Chondrocyte (in vitro differentiated cells): ENCODE results near the gene RBMX2. TPM values are rescaled to one million over a fixed set of nuclear protein-coding genes. Genes with fewer than 3 reads are reported as not detected.

ENCODE experiments used
- DNase-seq: peaks from one replicate; pipeline ENCODE4 v3.0.0; 2021; ENCODE audit warnings: mixed read lengths, low spot score
- H3K27ac Mint-ChIP-seq: one replicate; pipeline ENCODE4 v1.8.0; 2021; ENCODE audit warnings: mild to moderate bottlenecking, moderate library complexity, mixed read lengths; ENCODE audit not compliant: unreplicated experiment
- H3K27me3 Mint-ChIP-seq: 2 replicates; pipeline ENCODE4 v1.8.0; 2021; ENCODE audit warnings: low read depth, mixed read lengths
- H3K36me3 Mint-ChIP-seq: 2 replicates; pipeline ENCODE4 v1.8.0; 2021; ENCODE audit warnings: low read depth, mixed read lengths
- H3K4me1 Mint-ChIP-seq: 2 replicates; pipeline ENCODE4 v1.8.0; 2021; ENCODE audit warnings: low read depth, mild to moderate bottlenecking, mixed read lengths
- H3K4me3 Mint-ChIP-seq: one replicate; pipeline ENCODE4 v1.8.0; 2021; ENCODE audit warnings: mild to moderate bottlenecking, moderate library complexity, mixed read lengths; ENCODE audit not compliant: unreplicated experiment
- H3K9me3 Mint-ChIP-seq: 2 replicates; pipeline ENCODE4 v1.8.0; 2021; ENCODE audit warnings: low read depth, mixed read lengths
- CTCF ChIP-seq: fragments of 200-600 bp; sonication (generic); IDR thresholded peaks from 2 replicates; pipeline ENCODE4 v1.5.0; 2021; ENCODE audit warnings: antibody characterized with exemption, mild to moderate bottlenecking, moderate library complexity
- total RNA-seq: library from RNA; stranded (reverse); gene quantifications from 3 replicates; pipeline ENCODE4 v1.2.1, GENCODE V29; 2021

Gene RBMX2
- total RNA-seq, 1 donor from 2014 or later = 16.3 TPM

GRCh38 chrX:130444641-130445336, 43.0 kb downstream of the RBMX2 start:
- no peak for TF ChIP-seq CTCF
- no peak for DNase-seq
- H3K4me1 Mint-ChIP-seq = no peaks in the 10 kb centered on the region
- H3K4me3 Mint-ChIP-seq = no peak overlapping the region
- no peaks in the 10 kb centered on the region for H3K36me3 Mint-ChIP-seq
- H3K27ac Mint-ChIP-seq = no peak overlapping the region
- no peaks in the 10 kb centered on the region for H3K27me3 Mint-ChIP-seq
- H3K9me3 Mint-ChIP-seq = peaks cover 13% of the 10 kb centered on the region

GRCh38 chrX:130446974-130447373, 45.2 kb downstream of the RBMX2 start:
- no peak for DNase-seq
- H3K4me3 Mint-ChIP-seq = no peak overlapping the region
- peaks cover 9% of the 10 kb centered on the region for H3K9me3 Mint-ChIP-seq
- H3K27me3 Mint-ChIP-seq = no peaks in the 10 kb centered on the region
- TF ChIP-seq CTCF = no peak
- no peak overlapping the region for H3K27ac Mint-ChIP-seq
- no peaks in the 10 kb centered on the region for H3K36me3 Mint-ChIP-seq
- no peaks in the 10 kb centered on the region for H3K4me1 Mint-ChIP-seq

Other genes starting within 250 kb of the RBMX2 start
- 29.2 to 30.9 TPM (median 30.2 TPM) in 3 replicates for gene AIFM1, start 236.1 kb upstream of the RBMX2 start, total RNA-seq
- gene RAB33A, start 230.0 kb upstream of the RBMX2 start, total RNA-seq = 3.2 to 16.7 TPM (median 16.7 TPM) in 3 replicates
- gene ZNF280C, start 133.1 kb upstream of the RBMX2 start, total RNA-seq = 3.4 to 5.6 TPM (median 3.4 TPM) in 3 replicates
- gene SLC25A14, start 62.1 kb upstream of the RBMX2 start, total RNA-seq = 12.9 to 16.6 TPM (median 14.7 TPM) in 3 replicates
- gene GPR119, start 16.3 kb upstream of the RBMX2 start, total RNA-seq = not detected in 3 replicates